WTC11 (cell line): Measurements from ENCODE around the gene DHRS1. TPM values are rescaled to one million over a fixed set of nuclear protein-coding genes. Genes with fewer than 3 reads are reported as not detected.
A peak's percentile ranks its signal among the peaks of the same experiment; 100 is the strongest.

ENCODE experiments used
- ATAC-seq: fragments of 200-7000 bp; cut with Tn5 transposase; 2 replicates; pipeline ENCODE4 v1.10.0; 2021; ENCODE audit warnings: mild to moderate bottlenecking, moderate library complexity
- CTCF ChIA-PET: fragments of 300-600 bp; sonication (Branson Sonifier 250); formaldehyde crosslinking; loops from one replicate; lab custom pipeline; 2021; ENCODE audit warnings: antibody characterized with exemption; lab: Charles Lee
- POLR2A ChIA-PET: fragments of 350-600 bp; sonication (Branson Sonifier 250); formaldehyde crosslinking; loops from one replicate; lab custom pipeline; 2021; ENCODE audit warnings: antibody characterized with exemption; lab: Charles Lee
- DNase-seq: peaks from one replicate; pipeline ENCODE4 v3.0.0; 2021; ENCODE audit warnings: low spot score
- H3K27ac Mint-ChIP-seq: 2 replicates; pipeline ENCODE4 v1.8.0; 2021; ENCODE audit warnings: mixed read lengths
- H3K27me3 Mint-ChIP-seq: 2 replicates; pipeline ENCODE4 v1.8.0; 2021; ENCODE audit warnings: low read depth, mild to moderate bottlenecking, moderate library complexity, mixed read lengths
- H3K36me3 Mint-ChIP-seq: 2 replicates; pipeline ENCODE4 v1.8.0; 2021; ENCODE audit warnings: mixed read lengths
- H3K4me1 Mint-ChIP-seq: 2 replicates; pipeline ENCODE4 v1.8.0; 2022; ENCODE audit warnings: mixed read lengths
- H3K4me3 Mint-ChIP-seq: 2 replicates; pipeline ENCODE4 v1.8.0; 2021; ENCODE audit warnings: mild to moderate bottlenecking, moderate library complexity, mixed read lengths
- H3K9me3 Mint-ChIP-seq: 2 replicates; pipeline ENCODE4 v1.8.0; 2021; ENCODE audit warnings: mixed read lengths
- AFF4 ChIP-seq: sonication (generic); formaldehyde crosslinking; IDR thresholded peaks from 2 replicates; pipeline ENCODE4 v1.8.1; 2023; ENCODE audit warnings: mild to moderate bottlenecking, missing genetic modification reagents, borderline replicate concordance
- ATF1 ChIP-seq: sonication (generic); formaldehyde crosslinking; IDR thresholded peaks from 2 replicates; pipeline ENCODE4 v1.8.1; 2023; ENCODE audit warnings: mild to moderate bottlenecking, moderate library complexity, missing genetic modification reagents
- CTCF ChIP-seq: fragments of 200-600 bp; IDR thresholded peaks from 2 replicates; pipeline ENCODE4 v1.8.0; 2022; ENCODE audit warnings: antibody characterized with exemption
- ELF4 ChIP-seq: sonication (generic); formaldehyde crosslinking; IDR thresholded peaks from 2 replicates; pipeline ENCODE4 v1.8.1; 2022; ENCODE audit warnings: low read depth, mild to moderate bottlenecking, moderate library complexity, missing genetic modification reagents
- GABPB1 ChIP-seq: sonication (generic); formaldehyde crosslinking; IDR thresholded peaks from 2 replicates; pipeline ENCODE4 v1.8.1; 2023; ENCODE audit warnings: mild to moderate bottlenecking, missing genetic modification reagents
- GTF2I ChIP-seq: fragments of 250-450 bp; sonication (Bioruptor Pico); conservative IDR thresholded peaks from 2 replicates; pipeline ENCODE4 v1.4.0; 2021; ENCODE audit warnings: mild to moderate bottlenecking
- MYBL2 ChIP-seq: sonication (generic); formaldehyde crosslinking; IDR thresholded peaks from 2 replicates; pipeline ENCODE4 v1.8.1; 2023; ENCODE audit warnings: mild to moderate bottlenecking, moderate library complexity, missing genetic modification reagents
- OVOL2 ChIP-seq: fragments of 250-450 bp; sonication (Bioruptor Pico); IDR thresholded peaks from 2 replicates; pipeline ENCODE4 v1.9.0; 2021; ENCODE audit warnings: mild to moderate bottlenecking, borderline replicate concordance
- PRRX2 ChIP-seq: fragments of 250-450 bp; sonication (Bioruptor Pico); IDR thresholded peaks from 2 replicates; pipeline ENCODE4 v1.8.0; 2021; ENCODE audit warnings: mild to moderate bottlenecking
- SMAD3 ChIP-seq: sonication (generic); formaldehyde crosslinking; IDR thresholded peaks from 2 replicates; pipeline ENCODE4 v1.8.0; 2022; ENCODE audit warnings: missing genetic modification reagents, mild to moderate bottlenecking, borderline replicate concordance
- SP1 ChIP-seq: sonication (generic); formaldehyde crosslinking; conservative IDR thresholded peaks from 2 replicates; pipeline ENCODE4 v1.8.1; 2022; ENCODE audit warnings: missing genetic modification reagents
- STAT6 ChIP-seq: sonication (generic); formaldehyde crosslinking; conservative IDR thresholded peaks from 2 replicates; pipeline ENCODE4 v1.8.1; 2023; ENCODE audit warnings: mild to moderate bottlenecking, low read depth, missing genetic modification reagents, moderate library complexity
- TP53 ChIP-seq: sonication (generic); formaldehyde crosslinking; IDR thresholded peaks from 2 replicates; pipeline ENCODE4 v1.8.1; 2023; ENCODE audit warnings: mild to moderate bottlenecking, missing genetic modification reagents
- ZMAT4 ChIP-seq: fragments of 250-450 bp; sonication (Bioruptor Pico); IDR thresholded peaks from 2 replicates; pipeline ENCODE4 v1.9.0; 2021; ENCODE audit warnings: mild to moderate bottlenecking
- total RNA-seq: library from RNA; stranded (reverse); gene quantifications from 3 replicates; pipeline ENCODE4 v1.2.3, GENCODE V29; 2021
- TF ChIP-seq, protein P1 (sequence below): sonication (generic); formaldehyde crosslinking; IDR thresholded peaks from 2 replicates; pipeline ENCODE4 v1.8.1; 2023; ENCODE audit warnings: mild to moderate bottlenecking, missing genetic modification reagents, moderate library complexity
- TF ChIP-seq, protein P2 (sequence below): fragments of 250-450 bp; sonication (Bioruptor Pico); IDR thresholded peaks from 2 replicates; pipeline ENCODE4 v1.9.0; 2021; ENCODE audit warnings: mild to moderate bottlenecking
- TF ChIP-seq, protein P3 (sequence below): sonication (generic); formaldehyde crosslinking; IDR thresholded peaks from 2 replicates; pipeline ENCODE4 v1.8.0; 2022; ENCODE audit warnings: mild to moderate bottlenecking, missing genetic modification reagents
- TF ChIP-seq, protein P4 (sequence below): sonication (generic); formaldehyde crosslinking; IDR thresholded peaks from 2 replicates; pipeline ENCODE4 v1.8.0; 2022; ENCODE audit warnings: mild to moderate bottlenecking, missing genetic modification reagents

The DHRS1 gene
- total RNA-seq, 1 experiment from 2014 or later, result 13.9 TPM

DNA sequence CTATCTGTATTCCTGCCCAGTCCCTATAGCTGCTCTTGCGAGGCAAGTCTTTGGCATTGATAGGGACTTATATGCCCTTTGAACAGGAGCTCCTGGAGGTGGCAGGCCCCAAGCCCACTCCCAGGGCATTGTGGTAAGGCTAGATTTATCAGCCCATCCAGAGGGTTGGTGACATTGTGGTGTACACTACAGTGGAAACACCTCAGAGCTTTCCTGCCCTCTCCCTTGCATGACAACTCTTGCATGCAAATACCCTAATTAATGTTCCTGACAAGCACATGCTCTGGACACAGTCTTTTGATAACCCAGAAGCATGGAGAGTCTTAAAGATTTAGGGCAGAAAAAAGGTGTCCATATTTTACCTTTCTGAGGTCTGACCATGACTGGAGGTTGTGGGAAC lies 41.0 kb upstream of the DHRS1 start (continued):
- TF ChIP-seq, protein P1, sequence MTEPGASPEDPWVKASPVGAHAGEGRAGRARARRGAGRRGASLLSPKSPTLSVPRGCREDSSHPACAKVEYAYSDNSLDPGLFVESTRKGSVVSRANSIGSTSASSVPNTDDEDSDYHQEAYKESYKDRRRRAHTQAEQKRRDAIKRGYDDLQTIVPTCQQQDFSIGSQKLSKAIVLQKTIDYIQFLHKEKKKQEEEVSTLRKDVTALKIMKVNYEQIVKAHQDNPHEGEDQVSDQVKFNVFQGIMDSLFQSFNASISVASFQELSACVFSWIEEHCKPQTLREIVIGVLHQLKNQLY, result no peak
- TF ChIP-seq ZMAT4 (CRISPR knock-in tag) (no peak), ELF4 (no peak), ATF1 (CRISPR knock-in tag) (no peak), CTCF (no peak), GTF2I (no peak)
- TF ChIP-seq, protein P2, sequence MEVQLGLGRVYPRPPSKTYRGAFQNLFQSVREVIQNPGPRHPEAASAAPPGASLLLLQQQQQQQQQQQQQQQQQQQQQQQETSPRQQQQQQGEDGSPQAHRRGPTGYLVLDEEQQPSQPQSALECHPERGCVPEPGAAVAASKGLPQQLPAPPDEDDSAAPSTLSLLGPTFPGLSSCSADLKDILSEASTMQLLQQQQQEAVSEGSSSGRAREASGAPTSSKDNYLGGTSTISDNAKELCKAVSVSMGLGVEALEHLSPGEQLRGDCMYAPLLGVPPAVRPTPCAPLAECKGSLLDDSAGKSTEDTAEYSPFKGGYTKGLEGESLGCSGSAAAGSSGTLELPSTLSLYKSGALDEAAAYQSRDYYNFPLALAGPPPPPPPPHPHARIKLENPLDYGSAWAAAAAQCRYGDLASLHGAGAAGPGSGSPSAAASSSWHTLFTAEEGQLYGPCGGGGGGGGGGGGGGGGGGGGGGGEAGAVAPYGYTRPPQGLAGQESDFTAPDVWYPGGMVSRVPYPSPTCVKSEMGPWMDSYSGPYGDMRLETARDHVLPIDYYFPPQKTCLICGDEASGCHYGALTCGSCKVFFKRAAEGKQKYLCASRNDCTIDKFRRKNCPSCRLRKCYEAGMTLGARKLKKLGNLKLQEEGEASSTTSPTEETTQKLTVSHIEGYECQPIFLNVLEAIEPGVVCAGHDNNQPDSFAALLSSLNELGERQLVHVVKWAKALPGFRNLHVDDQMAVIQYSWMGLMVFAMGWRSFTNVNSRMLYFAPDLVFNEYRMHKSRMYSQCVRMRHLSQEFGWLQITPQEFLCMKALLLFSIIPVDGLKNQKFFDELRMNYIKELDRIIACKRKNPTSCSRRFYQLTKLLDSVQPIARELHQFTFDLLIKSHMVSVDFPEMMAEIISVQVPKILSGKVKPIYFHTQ (CRISPR knock-in tag), result no peak

DNA sequence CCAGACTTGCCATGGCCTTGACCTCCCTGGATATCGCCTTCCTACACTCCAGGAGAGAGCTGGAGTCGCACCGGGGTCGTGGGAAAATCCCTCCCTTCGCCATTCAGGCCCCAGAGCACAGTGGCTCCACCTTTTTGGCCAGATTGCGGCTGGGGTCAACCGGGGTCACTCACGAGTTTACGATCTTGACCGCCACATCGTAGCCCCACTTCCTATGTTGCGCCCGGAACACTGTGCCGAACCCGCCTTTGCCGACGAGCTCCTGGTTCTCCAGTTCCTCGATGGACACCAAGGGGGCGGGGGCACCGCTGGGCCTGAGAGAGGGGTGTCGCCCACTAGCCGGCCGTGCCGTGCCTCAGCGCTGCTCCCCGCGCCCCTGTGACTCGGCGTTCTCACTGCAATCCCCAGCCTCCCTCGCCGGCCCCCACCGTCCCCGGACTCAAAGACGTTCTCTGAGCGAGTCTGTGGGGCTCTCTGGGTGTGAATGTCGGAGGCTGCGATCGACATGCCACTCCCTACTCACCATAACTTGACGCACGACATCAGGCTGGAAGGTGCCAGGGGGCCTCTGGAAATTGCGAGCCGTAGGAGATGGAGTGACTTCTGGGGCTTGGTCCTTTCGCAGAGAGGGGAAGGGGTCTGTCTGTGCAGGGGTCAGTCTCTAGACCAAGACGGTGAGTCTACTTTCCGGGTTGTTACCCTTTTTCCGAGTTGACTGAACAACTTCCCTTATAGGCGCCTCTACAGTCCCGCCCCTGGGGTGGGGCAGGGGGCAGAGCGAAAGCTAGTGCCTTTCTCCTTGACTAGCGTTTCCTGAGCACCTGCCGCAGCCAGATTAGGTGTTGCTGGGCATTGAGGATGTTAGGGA lies 39.9 kb upstream of the DHRS1 start, which contains the start of gene RIPK3:
RIPK3 (minus strand) TSS at position 708 of the 868 bp plus-strand sequence; CDS start at position 543, 165 bp downstream.
- POLR2A ChIA-PET, result no interaction called here
- DNase-seq, result peak; percentile 68
- TF ChIP-seq, protein P3, sequence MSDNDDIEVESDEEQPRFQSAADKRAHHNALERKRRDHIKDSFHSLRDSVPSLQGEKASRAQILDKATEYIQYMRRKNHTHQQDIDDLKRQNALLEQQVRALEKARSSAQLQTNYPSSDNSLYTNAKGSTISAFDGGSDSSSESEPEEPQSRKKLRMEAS (CRISPR knock-in tag), result peak; percentile 26; the same call in 1 of the 2 replicates
- TF ChIP-seq GTF2I (no peak), PRRX2 (CRISPR knock-in tag) (no peak), SMAD3 (no peak), SP1 (CRISPR knock-in tag) (peak; percentile 32; the same call in 1 of the 2 replicates), OVOL2 (CRISPR knock-in tag) (no peak), MYBL2 (CRISPR knock-in tag) (no peak), TP53 (no peak), GABPB1 (CRISPR knock-in tag) (no peak), AFF4 (CRISPR knock-in tag) (no peak), STAT6 (CRISPR knock-in tag) (no peak)
- TF ChIP-seq, protein P4, sequence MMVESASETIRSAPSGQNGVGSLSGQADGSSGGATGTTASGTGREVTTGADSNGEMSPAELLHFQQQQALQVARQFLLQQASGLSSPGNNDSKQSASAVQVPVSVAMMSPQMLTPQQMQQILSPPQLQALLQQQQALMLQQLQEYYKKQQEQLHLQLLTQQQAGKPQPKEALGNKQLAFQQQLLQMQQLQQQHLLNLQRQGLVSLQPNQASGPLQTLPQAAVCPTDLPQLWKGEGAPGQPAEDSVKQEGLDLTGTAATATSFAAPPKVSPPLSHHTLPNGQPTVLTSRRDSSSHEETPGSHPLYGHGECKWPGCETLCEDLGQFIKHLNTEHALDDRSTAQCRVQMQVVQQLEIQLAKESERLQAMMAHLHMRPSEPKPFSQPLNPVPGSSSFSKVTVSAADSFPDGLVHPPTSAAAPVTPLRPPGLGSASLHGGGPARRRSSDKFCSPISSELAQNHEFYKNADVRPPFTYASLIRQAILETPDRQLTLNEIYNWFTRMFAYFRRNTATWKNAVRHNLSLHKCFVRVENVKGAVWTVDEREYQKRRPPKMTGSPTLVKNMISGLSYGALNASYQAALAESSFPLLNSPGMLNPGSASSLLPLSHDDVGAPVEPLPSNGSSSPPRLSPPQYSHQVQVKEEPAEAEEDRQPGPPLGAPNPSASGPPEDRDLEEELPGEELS, result no peak
- Mint-ChIP-seq H3K4me3 (peak within 1 kb of the TSS; percentile 80), H3K9me3 (no peaks in the 10 kb centered on the region), H3K36me3 (no peaks in the 10 kb centered on the region), H3K27me3 (peaks cover 95% of the 10 kb centered on the region), H3K4me1 (peaks cover 13% of the 10 kb centered on the region), H3K27ac (no peak within 1 kb of the TSS)
- CTCF ChIA-PET, result interaction anchor here (1.0 to 17.1 kb wide), 11 partner anchors 12 to 246 kb away, joined by 3 to 518 read pairs (median 8); partner anchors contain the start of genes CBLN3, CIDEB, KHNYN and LTB4R
- ATAC-seq, result peak; percentile 69
